IPS DF 4.7 (cell line): ENCODE results near the gene TP53I11.
A peak's percentile ranks its signal among the peaks of the same experiment; 100 is the strongest.

Experiments used
- DNase-seq: peaks from one replicate; pipeline ENCODE4 v3.0.0-alpha.2; 2013; ENCODE audit warnings: low spot score; ENCODE audit errors: extremely low read depth

Gene TP53I11

GRCh38 chr11:44915621-44916020 is 35.1 kb downstream of the TP53I11 start:
- no peak for DNase-seq

DNA sequence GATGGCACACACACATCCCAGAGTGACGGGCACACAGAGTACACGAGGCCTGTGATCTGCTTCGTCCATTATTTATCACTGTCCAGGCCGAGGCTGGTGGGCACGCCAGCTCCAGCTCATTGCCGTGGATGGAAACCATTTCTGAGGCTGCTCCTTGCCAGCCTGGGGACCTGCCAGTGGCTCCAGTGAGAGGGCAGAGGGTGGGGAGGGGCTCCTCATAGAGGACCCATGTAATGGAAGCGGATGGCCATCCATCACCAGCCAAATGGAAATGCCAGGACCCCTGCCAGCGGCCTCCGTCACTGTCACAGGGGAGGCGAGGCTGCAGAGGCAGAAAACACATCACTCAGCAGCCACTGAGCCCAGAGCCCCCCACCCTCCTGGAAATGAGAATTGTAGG is 35.7 kb downstream of the TP53I11 start:
- no peak for DNase-seq

- no peak for DNase-seq
Observed at GRCh38 chr11:44914105-44914504, 36.6 kb downstream of the TP53I11 start.

DNA sequence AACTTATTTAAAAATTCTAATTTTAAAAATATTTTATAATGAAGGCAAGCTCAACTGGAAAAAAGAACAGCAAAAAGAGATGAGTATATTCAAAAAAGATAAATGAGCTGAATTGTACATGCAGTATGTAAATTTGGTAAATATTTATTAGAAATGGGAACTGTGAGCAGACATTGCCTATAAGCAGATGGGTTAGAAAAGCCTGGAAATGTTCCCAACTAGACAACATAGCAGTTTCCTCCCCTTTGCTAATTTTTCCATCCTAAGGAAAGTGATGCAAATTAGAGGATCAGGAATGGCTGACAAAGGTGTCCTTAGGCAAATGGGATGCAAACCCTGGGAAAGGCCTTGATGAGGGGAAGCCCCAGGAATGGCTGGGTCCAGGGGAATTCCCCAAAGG is 37.2 kb downstream of the TP53I11 start:
- no peak for DNase-seq

DNA sequence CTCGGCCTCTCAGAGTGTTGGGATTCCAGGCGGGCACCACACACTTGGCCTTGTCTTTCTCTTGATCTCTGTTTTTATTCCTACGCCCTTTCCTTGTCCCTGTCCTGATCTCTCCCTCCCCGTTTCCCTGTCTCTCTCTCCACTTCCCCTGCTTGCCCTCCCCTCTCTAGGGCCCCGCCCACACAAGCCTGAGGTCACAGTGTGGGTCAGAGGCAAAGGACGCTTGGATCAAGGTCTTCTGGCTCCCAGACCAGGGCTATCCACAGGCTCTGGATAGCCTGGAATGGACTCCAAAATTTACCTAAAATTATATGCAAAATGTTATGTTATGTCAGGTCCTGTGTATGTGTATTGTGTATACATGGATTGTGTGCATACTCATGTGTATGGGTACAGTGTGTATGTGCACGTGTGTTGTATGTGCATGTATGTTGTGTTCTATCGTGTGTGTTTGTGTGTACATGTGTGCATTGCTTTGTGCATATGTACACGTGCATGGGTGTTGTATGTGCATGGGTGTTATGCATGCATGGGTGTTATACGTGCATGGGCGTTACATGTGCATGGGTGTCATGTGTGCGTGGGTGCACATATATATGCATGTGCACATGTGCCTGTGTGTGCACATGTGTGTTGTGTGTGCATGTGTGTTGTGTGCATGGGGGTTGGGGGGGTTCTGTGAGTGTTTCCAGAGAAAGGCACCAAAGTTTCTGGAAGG is 38.3 kb downstream of the TP53I11 start:
- no peak for DNase-seq

- no peak for DNase-seq
Observed at GRCh38 chr11:44911029-44911814, 39.5 kb downstream of the TP53I11 start.

DNA sequence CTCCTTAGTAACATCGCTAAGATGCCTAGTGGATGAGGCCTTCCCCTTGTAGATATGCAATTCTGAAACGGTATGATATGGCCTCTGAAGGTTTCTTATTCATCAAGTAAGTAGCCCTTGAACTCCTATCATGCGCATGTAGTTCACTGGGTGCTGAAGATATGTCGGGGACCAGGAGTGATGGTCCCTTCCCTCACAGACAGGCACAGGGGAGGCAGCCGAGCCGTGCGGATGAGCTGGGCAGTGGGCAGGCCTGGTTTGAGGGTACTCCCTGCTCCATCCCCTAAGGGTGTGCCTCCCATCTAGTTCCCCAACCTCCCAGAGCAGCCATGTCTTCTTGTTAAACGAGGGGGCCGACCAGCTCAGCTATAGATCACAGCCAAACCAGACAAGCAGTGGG is 40.1 kb downstream of the TP53I11 start:
- no peak for DNase-seq

DNA sequence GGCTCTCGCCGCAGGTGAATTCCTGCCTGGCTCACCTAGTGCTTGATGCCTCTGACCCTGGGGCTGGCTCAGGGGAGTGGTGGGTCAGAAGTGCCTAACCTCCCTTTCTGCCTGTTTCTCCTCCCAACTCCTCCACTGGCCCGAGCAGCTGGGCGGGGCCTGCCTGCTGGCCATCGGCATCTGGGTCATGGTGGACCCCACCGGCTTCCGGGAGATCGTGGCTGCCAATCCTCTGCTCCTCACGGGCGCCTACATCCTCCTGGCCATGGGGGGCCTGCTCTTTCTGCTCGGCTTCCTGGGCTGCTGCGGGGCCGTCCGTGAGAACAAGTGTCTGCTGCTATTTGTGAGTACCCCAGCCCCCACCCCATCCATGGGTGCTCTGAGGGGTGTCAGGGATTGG is 41.1 kb downstream of the TP53I11 start:
- no peak for DNase-seq

DNA sequence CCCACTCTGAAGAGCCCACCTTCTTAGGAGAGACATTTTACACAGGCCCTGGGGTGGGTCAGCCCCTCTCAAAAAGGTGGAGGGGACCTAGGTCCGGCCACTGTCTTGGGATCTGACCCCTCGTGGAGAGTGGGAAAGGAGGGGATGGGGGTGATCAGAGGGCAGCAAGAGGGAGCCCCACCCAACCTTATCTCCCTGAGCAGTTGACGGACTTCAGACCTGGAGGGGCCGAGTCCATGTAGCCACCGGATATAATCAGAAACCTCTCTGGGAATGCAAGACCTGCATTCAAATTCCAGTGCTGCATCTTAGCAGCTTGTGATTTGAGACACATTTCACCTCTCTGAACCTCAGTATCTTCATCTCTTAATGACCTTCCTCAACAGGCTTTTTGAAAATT is 44.0 kb downstream of the TP53I11 start:
- DNase-seq: no peak

- DNase-seq: no peak
Observed at GRCh38 chr11:44905131-44905866, 45.4 kb downstream of the TP53I11 start.

GRCh38 chr11:44904261-44905020 is 46.2 kb downstream of the TP53I11 start:
- DNase-seq: no peak

GRCh38 chr11:44903518-44903917 is 47.2 kb downstream of the TP53I11 start:
- no peak for DNase-seq

DNA sequence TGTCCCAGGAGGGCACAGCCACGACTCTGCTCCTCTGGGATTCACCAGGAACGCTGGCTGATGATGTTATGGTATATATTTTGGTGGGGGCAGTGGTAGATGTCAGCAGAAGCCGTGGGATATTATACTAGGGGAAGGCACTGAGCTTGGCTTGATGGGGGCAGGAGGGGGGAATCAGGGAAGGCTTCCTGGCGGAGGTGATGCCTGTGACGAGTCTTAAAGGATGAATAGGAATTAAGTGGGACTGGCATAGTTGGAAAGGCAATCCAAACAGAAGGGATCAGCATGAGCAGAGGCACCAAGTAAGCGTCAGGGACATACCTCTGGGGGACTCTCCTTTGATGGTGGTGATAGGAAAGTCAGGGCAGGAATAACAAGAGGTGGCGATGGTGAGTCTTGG is 47.6 kb downstream of the TP53I11 start:
- no peak for DNase-seq

DNA sequence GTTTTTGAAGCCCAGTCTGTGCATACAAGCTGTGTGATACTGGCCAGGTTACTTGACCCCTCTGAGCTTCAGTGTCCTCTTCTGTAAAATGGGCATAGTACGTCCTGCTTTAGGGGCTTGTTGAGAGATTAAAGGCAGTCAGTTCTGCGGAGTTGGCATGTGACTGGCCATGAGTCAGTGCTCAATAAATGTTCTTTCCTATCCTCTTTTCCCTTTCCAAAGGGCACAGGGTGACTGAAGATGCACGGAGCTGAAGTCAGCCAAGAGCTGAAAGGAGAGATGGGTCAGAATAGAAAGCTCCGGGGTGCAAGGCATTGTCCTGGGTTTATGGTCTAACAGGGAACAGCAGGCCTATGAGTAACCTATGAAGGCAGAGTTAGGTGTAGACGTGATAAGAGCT is 48.9 kb downstream of the TP53I11 start:
- no peak for DNase-seq

DNA sequence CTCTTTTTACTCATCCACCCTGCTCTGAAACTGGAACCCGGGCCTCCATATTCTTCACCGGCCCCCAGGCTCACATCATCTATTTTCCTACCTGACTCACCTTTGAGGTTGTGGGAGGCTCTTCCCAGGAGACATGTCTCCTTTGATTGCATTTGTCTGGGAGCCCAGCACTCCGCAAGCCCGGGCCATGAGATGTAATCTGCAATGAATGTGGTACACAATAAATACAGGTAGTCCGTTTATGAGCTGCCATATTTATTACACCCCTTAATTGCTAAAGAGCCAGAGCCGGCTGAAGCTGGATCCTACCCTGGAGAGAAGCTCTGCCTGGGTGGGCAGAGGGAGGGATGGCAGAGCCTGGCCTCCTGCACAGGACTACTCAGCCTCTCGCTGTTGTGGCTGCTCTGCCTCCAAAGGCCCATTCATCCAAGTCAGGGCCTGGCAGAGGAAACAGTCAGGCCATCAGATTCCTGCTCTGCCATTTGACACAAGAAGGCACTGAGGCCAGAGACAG is 49.5 kb downstream of the TP53I11 start:
- DNase-seq: no peak

DNA sequence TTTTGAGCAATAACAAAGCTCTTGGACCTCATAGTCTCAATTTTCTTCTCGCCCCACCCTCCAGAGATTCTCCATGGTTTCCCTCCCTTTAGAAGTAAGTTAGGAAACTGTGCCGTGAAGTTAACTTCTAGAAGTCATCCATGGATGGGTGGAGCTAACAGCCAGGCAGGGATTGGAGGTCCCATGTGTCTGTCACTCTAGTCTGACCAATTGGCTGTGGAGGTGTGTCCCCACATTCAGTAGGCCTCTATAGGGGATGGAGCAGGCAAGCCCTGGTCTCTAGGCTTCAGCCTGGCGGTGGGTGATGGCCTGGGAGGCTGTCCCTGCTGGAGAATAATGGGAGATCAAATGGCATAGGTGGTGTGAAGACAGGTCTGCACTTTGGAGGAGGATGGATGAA is 50.7 kb downstream of the TP53I11 start:
- no peak for DNase-seq

GRCh38 chr11:44893846-44894617 is 56.7 kb downstream of the TP53I11 start:
- peak; percentile 71 for DNase-seq

DNA sequence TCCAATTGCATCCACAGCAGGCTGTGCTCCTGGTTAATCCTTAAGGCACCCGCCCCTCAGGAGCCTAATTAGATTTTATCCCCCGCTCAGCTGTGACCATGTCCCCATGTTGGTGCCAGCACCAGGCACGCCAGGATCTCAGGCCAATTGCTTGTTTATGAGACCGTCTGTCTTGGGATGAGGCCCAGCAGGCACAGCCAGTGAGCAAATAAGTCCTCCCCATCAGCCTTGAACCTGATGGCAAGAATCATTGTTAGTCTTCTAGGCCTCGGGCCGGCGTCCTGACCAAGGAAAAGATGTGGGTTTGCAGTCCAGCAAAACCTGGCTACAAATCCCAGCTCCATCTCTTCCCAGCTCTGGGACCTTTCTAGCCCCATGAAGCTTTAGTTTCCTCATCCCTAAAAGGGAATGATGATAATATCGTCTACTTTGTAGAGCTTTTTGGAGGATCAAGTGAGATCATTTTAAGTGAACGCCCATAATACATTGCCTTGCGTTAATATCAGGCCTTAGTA is 57.3 kb downstream of the TP53I11 start:
- DNase-seq: no peak

GRCh38 chr11:44892843-44893242 is 57.8 kb downstream of the TP53I11 start:
- DNase-seq: no peak

DNA sequence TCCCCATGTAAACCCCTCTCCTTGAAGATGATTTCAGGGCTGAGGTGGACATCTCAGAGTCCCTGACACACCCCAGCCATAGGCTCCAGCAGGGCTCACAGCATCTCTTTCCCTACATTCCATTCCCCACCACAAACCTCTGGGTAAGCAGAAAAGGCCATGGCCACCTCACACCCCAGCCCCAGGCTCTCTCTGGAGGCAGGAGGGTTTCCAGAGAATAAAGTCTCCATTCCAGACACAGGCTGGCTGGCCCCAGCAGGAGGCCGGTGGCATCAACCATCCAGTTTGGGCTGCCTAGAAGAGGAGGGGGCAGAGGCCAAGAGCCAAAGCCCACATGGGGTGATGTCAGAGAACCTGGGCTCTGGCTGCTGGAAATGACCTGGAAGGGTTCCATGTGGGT is 61.4 kb downstream of the TP53I11 start:
- no peak for DNase-seq
